K562 (cell line): ENCODE measurements around the gene TAF1B. TPM values are rescaled to one million over a fixed set of nuclear protein-coding genes. Genes with fewer than 3 reads are reported as not detected.

Source experiments
- ATAC-seq: fragments of 200-7000 bp; cut with Tn5 transposase; 3 replicates; pipeline ENCODE4 v1.9.1; 2020; ENCODE audit warnings: moderate library complexity
- BruUV-seq: library from RNA; stranded (reverse); fragments of 400-500 nt; replicated peaks from 2 replicates; lab custom pipeline; 2021; lab: Mats Ljungman, UMichigan
- CTCF ChIA-PET: fragments of 300-600 bp; formaldehyde crosslinking; extraction: SDS; loops from one replicate; lab custom pipeline; 2021; ENCODE audit warnings: low intra/inter-chr PET ratio; lab: Yijun Ruan, JAX
- POLR2A ChIA-PET: fragments of 300-600, 350-650 bp; sonication (Branson Sonifier 250); formaldehyde crosslinking; extraction: SDS; loops from one replicate; lab custom pipeline; 2021; ENCODE audit warnings: antibody characterized with exemption, inconsistent platforms; lab: Yijun Ruan, JAX
- DNase-seq, 4 experiments: peaks; one replicate each; pipeline versions ENCODE4 v3.0.0 to v3.0.0-alpha.2; 2011 to 2018; ENCODE audit warnings: low spot score in 3 of 4, mixed read lengths in 3 of 4; ENCODE audit errors: extremely low read depth in 1 of 4
- FAIRE-seq: peaks from 2 replicates; lab custom pipeline; 2011; peaks lifted over from hg19 to GRCh38; lab: Jason Lieb, UNC
- H2AFZ ChIP-seq: 2 replicates; pipeline ENCODE4 v1.6.0; 2011; ENCODE audit warnings: low read depth, low read length, control low read depth, inconsistent platforms
- H3K27ac ChIP-seq: fragments of 200-600 bp; 3 replicates; pipeline ENCODE4 v1.8.0; 2011; ENCODE audit warnings: low read depth, mild to moderate bottlenecking, control low read depth, inconsistent platforms, low read length, moderate library complexity, mixed read lengths; ENCODE audit errors: extremely low read depth
- H3K27me3 ChIP-seq, 2 experiments: fragments of 300-600 bp in 1 of 2; 2 replicates in 1 of 2; 3 replicates in 1 of 2; pipeline versions ENCODE4 v1.6.0 to v1.8.0; 2011; ENCODE audit warnings: inconsistent platforms in 2 of 2, low read length in 2 of 2, mild to moderate bottlenecking in 1 of 2, mixed read lengths in 1 of 2, moderate library complexity in 1 of 2; ENCODE audit not compliant: control insufficient read depth in 2 of 2, insufficient read depth in 2 of 2
- H3K36me3 ChIP-seq: fragments of 300-600 bp; 3 replicates; pipeline ENCODE4 v1.8.0; 2011; ENCODE audit warnings: mild to moderate bottlenecking, low read length, inconsistent platforms; ENCODE audit not compliant: control insufficient read depth, insufficient read depth
- H3K4me1 ChIP-seq, 2 experiments: fragments of 200-600 bp in 1 of 2; replicated peaks in 1 of 2; 2 replicates in 1 of 2; 3 replicates in 1 of 2; pipeline versions ENCODE4 v1.5.1 to v1.8.0; 2011; ENCODE audit warnings: inconsistent platforms in 2 of 2, low read length in 2 of 2, mild to moderate bottlenecking in 1 of 2, mixed read lengths in 1 of 2, moderate library complexity in 1 of 2; ENCODE audit not compliant: control insufficient read depth in 2 of 2, insufficient read depth in 2 of 2
- H3K4me2 ChIP-seq: 2 replicates; pipeline ENCODE4 v1.6.1; 2011; ENCODE audit warnings: low read length, control low read depth, inconsistent platforms, mixed read lengths; ENCODE audit not compliant: insufficient read depth
- H3K4me3 ChIP-seq: fragments of 200-600 bp; sonication (generic), shearing (Covaris generic); 2 replicates; pipeline ENCODE4 v1.5.1; 2016; ENCODE audit warnings: control low read depth, inconsistent platforms
- H3K79me2 ChIP-seq: fragments of 200-600 bp; 3 replicates; pipeline ENCODE4 v1.8.0; 2011; ENCODE audit warnings: low read length, inconsistent platforms; ENCODE audit not compliant: control insufficient read depth, insufficient read depth
- H3K9ac ChIP-seq, 2 experiments: 2 replicates each; pipeline versions ENCODE4 v1.6.0 to v1.6.1; 2011; ENCODE audit warnings: low read depth in 2 of 2, low read length in 2 of 2, control low read depth in 1 of 2, inconsistent platforms in 1 of 2, mild to moderate bottlenecking in 1 of 2, mixed read lengths in 1 of 2; ENCODE audit not compliant: insufficient read depth in 1 of 2
- H3K9me1 ChIP-seq: one replicate; pipeline ENCODE4 v1.6.0; 2011; ENCODE audit warnings: inconsistent platforms, mild to moderate bottlenecking, low read length, moderate library complexity; ENCODE audit not compliant: control insufficient read depth, insufficient read depth
- H3K9me3 ChIP-seq: replicated peaks from 2 replicates; pipeline ENCODE4 v1.5.1; 2011; ENCODE audit warnings: low read depth, low read length, inconsistent platforms; ENCODE audit not compliant: control insufficient read depth, insufficient read depth
- H4K20me1 ChIP-seq: replicated peaks from 2 replicates; pipeline ENCODE4 v1.6.1; 2011; ENCODE audit warnings: low read length, inconsistent platforms, mixed read lengths; ENCODE audit not compliant: control insufficient read depth, insufficient read depth
- CEBPB ChIP-seq: fragments of 450-650 bp; IDR thresholded peaks from 2 replicates; pipeline ENCODE4 v1.6.1; 2016; ENCODE audit warnings: missing genetic modification characterization, missing compliant biosample characterization
- NFIC ChIP-seq: fragments of 450-650 bp; IDR thresholded peaks from 2 replicates; pipeline ENCODE4 v1.6.1; 2017; ENCODE audit warnings: mild to moderate bottlenecking, inconsistent platforms
- WGBS: fragments of 100-300 bp; shearing (Covaris generic); methylation state at CpG from one replicate; pipeline ENCODE4 v1.1.6; 2016; ENCODE audit warnings: low coverage, mixed read lengths; ENCODE audit not compliant: insufficient coverage; ENCODE audit errors: missing lambda C conversion rate; 5-methylcytosine and 5-hydroxymethylcytosine counted together
- in situ Hi-C: fragments of 300-500 bp; cut with MboI; formaldehyde crosslinking; loops from 4 replicates; pipeline ENCODE4 v1.15.0; 2018; ENCODE audit warnings: inconsistent platforms, mixed read lengths
- intact Hi-C: fragments of 100-400 bp; cut with micrococcal nuclease; formaldehyde crosslinking; loops from 2 replicates; pipeline ENCODE4 v1.14.2; 2022
- polyA plus RNA-seq, 8 experiments: library from polyadenylated mRNA; depleted of rRNA in 4 of 8; stranded (reverse) in 5 of 8; unstranded in 3 of 8; fragments of >200 nt; fragmentation: Nextera tagmentation in 2 of 8; fragmentation: Illumina TruSeq in 1 of 8; extraction: Ambion mirVana in 2 of 8; extraction: Trizol in 1 of 8; gene quantifications; 2 replicates each; pipeline versions ENCODE4 v1.2.1 to v1.2.3, GENCODE V29; 2011 to 2014; ENCODE audit warnings: inconsistent platforms in 1 of 8, missing spikeins in 1 of 8
- total RNA-seq, 7 experiments: library from RNA; depleted of rRNA in 6 of 7; stranded (reverse); fragments of >200 nt in 6 of 7; fragmentation: Illumina TruSeq in 2 of 7; extraction: Trizol in 2 of 7; gene quantifications; 2 replicates each; pipeline versions ENCODE4 v1.2.1 to v1.2.3, GENCODE V29; 2011 to 2021; ENCODE audit warnings: low replicate concordance in 1 of 7
- TF ChIP-seq, protein P1 (sequence below): fragments of 200-800 bp; sonication (Bioruptor generic); IDR thresholded peaks from 2 replicates; pipeline ENCODE4 v1.6.1; 2017; ENCODE audit warnings: missing genetic modification characterization, missing compliant biosample characterization
- TF ChIP-seq, protein P2 (sequence below), 2 experiments: IDR thresholded peaks in 1 of 2; conservative IDR thresholded peaks in 1 of 2; 2 replicates each; pipeline ENCODE4 v1.6.1; 2016; ENCODE audit warnings: low read depth in 2 of 2, mild to moderate bottlenecking in 1 of 2, missing compliant biosample characterization in 1 of 2, missing genetic modification characterization in 1 of 2, moderate library complexity in 1 of 2
- TF ChIP-seq, protein P3 (sequence below): fragments of 450-650 bp; IDR thresholded peaks from 2 replicates; pipeline ENCODE4 v1.6.1; 2016

TAF1B gene
- total and polyA plus RNA-seq, 9 of the 15 experiments (the other 6 are each of a cell fraction or from before 2014, with no cell fraction given) = 8.8 to 25.1 (median 17.3) TPM

DNA sequence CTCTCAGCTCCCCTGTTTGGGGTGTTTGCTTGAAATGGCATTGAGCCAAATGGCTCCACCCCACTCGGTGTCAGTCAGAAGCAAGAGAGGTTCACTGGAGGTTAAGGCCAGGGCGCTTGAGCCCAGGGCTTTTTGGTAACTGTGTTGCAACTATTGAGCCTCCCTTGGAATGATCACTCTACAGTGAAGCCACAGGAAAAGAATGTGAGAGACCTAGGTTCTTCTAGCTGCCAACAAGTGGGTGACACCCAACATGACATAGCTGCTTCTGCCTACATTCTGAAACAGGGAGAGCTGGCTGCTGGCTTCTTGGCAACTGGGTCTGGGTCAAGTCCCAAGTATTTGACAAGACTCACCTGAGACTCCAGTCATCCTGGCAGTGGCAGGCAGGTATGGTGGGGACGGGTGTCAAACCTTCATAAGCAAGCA, 101.1 kb downstream of the TAF1B start:
- Histone ChIP-seq H3K27me3 (peaks cover 6 to 10% of the 10 kb centered on the region in 2 experiments; a peak in 1 of 5 replicates), H3K9me3 (no peaks in the 10 kb centered on the region), H3K36me3 (no peaks in the 10 kb centered on the region), H3K4me2 (no peak overlapping the region), H3K4me3 (no peak overlapping the region), H3K9ac (no peak overlapping the region), H3K9me1 (peaks cover 3% of the 10 kb centered on the region), H4K20me1 (no peaks in the 10 kb centered on the region), H3K79me2 (no peaks in the 10 kb centered on the region), H3K27ac (no peak overlapping the region), H3K4me1 (peaks cover 10 to 15% of the 10 kb centered on the region in 2 experiments; a peak in 4 of 5 replicates), H2AFZ (0 out of 2 replicates have a peak overlapping the region, but pooled peaks have one; percentile 23)
- ATAC-seq (peak; percentile 65), FAIRE-seq (no peak), DNase-seq (peak in 2 of 4 experiments; percentile 55 to 58)
- 9% methylated on average over 3 of the region's 3 CpGs for WGBS
- TF ChIP-seq, protein P1, sequence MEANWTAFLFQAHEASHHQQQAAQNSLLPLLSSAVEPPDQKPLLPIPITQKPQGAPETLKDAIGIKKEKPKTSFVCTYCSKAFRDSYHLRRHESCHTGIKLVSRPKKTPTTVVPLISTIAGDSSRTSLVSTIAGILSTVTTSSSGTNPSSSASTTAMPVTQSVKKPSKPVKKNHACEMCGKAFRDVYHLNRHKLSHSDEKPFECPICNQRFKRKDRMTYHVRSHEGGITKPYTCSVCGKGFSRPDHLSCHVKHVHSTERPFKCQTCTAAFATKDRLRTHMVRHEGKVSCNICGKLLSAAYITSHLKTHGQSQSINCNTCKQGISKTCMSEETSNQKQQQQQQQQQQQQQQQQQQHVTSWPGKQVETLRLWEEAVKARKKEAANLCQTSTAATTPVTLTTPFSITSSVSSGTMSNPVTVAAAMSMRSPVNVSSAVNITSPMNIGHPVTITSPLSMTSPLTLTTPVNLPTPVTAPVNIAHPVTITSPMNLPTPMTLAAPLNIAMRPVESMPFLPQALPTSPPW = no peak
- TF ChIP-seq NFIC (peak; percentile 88), CEBPB (tag) (peak; percentile 59)
- TF ChIP-seq, protein P2, sequence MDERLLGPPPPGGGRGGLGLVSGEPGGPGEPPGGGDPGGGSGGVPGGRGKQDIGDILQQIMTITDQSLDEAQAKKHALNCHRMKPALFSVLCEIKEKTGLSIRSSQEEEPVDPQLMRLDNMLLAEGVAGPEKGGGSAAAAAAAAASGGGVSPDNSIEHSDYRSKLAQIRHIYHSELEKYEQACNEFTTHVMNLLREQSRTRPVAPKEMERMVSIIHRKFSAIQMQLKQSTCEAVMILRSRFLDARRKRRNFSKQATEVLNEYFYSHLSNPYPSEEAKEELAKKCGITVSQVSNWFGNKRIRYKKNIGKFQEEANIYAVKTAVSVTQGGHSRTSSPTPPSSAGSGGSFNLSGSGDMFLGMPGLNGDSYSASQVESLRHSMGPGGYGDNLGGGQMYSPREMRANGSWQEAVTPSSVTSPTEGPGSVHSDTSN (CRISPR knock-in tag; IDR thresholded peaks at IDR 0.05; ENCODE audit: low read depth) = no peak
- TF ChIP-seq, protein P2 (tag; conservative IDR thresholded peaks at IDR 0.05; ENCODE audit: low read depth) = 0 out of 2 replicates have a peak, but pooled peaks have one; percentile 20
- TF ChIP-seq, protein P3, sequence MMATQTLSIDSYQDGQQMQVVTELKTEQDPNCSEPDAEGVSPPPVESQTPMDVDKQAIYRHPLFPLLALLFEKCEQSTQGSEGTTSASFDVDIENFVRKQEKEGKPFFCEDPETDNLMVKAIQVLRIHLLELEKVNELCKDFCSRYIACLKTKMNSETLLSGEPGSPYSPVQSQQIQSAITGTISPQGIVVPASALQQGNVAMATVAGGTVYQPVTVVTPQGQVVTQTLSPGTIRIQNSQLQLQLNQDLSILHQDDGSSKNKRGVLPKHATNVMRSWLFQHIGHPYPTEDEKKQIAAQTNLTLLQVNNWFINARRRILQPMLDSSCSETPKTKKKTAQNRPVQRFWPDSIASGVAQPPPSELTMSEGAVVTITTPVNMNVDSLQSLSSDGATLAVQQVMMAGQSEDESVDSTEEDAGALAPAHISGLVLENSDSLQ = peak; percentile 84
- intact Hi-C loops = no loop called here
- POLR2A ChIA-PET = interaction anchor here (0.6 to 1.2 kb wide), 4 partner anchors 11 to 389 kb away, joined by 3 to 4 read pairs (median 3); partner anchors contain the start of gene ADAM17
- CTCF ChIA-PET = no interaction called here
- in situ Hi-C loops = no loop called here
- BruUV-seq = no TSS peak
